Mesothelial cell of epicardium (in vitro differentiated cells): ENCODE measurements around the gene UBB. TPM values are rescaled to one million over a fixed set of nuclear protein-coding genes. Genes with fewer than 3 reads are reported as not detected.
"Not testable (repeated sequence)": the region's sequence is repeated elsewhere in the genome, so short reads cannot be mapped to it uniquely, and the experiment has no call there.

Experiments used
- DNase-seq, 2 experiments: peaks; one replicate each; pipeline ENCODE4 v3.0.0; 2021; ENCODE audit warnings: low spot score in 2 of 2; ENCODE audit not compliant: unreplicated experiment in 2 of 2
- H3K27ac Mint-ChIP-seq: 2 replicates; pipeline ENCODE4 v1.8.0; 2021; ENCODE audit warnings: mixed read lengths
- H3K27me3 Mint-ChIP-seq: 2 replicates; pipeline ENCODE4 v1.8.0; 2021; ENCODE audit warnings: low read depth, mixed read lengths
- H3K36me3 Mint-ChIP-seq: 2 replicates; pipeline ENCODE4 v1.8.0; 2021; ENCODE audit warnings: mixed read lengths
- H3K4me1 Mint-ChIP-seq: 2 replicates; pipeline ENCODE4 v1.8.0; 2021; ENCODE audit warnings: mixed read lengths
- H3K4me3 Mint-ChIP-seq: 2 replicates; pipeline ENCODE4 v1.8.0; 2021; ENCODE audit warnings: mild to moderate bottlenecking, moderate library complexity, mixed read lengths
- H3K9me3 Mint-ChIP-seq: 2 replicates; pipeline ENCODE4 v1.8.0; 2021; ENCODE audit warnings: mixed read lengths
- total RNA-seq: library from RNA; stranded (reverse); gene quantifications from 3 replicates; pipeline ENCODE4 v1.2.1, GENCODE V29; 2021
- TF ChIP-seq, protein P1 (sequence below): fragments of 200-600 bp; sonication (generic); IDR thresholded peaks from one replicate; pipeline ENCODE4 v1.5.0; 2021; ENCODE audit warnings: antibody characterized with exemption; ENCODE audit not compliant: unreplicated experiment

UBB gene
- total RNA-seq, 1 donor from 2014 or later, result 1,270 TPM

DNA sequence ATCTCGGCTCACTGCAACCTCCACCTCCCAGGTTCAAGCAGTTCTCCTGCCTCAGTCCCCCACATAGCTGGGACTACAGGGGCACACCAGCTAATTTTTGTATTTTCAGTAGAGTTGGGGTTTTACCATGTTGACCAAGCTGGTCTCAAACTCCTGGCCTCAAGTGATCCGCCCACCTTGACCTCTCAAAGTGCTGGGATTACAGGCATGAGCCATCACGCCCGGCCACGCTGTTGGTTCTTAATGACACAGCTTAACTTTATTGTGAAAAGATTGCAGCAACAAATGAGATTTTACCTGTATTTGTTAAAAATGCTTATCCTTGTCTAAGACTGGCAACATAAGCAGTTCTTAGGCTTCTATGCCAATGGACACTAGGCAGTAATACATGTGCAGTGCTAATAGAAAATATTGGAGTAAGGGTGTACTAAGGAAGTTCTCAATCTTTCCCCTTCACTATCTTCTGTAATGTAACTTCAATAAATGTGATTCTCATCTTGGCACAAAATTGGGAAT, 2.9 kb downstream of the UBB start:
- peak overlapping the region; percentile 94 for H3K4me3 Mint-ChIP-seq
- H3K4me1 Mint-ChIP-seq, result peaks cover 44% of the 10 kb centered on the region
- H3K36me3 Mint-ChIP-seq, result peaks cover 26% of the 10 kb centered on the region
- TF ChIP-seq, protein P1, sequence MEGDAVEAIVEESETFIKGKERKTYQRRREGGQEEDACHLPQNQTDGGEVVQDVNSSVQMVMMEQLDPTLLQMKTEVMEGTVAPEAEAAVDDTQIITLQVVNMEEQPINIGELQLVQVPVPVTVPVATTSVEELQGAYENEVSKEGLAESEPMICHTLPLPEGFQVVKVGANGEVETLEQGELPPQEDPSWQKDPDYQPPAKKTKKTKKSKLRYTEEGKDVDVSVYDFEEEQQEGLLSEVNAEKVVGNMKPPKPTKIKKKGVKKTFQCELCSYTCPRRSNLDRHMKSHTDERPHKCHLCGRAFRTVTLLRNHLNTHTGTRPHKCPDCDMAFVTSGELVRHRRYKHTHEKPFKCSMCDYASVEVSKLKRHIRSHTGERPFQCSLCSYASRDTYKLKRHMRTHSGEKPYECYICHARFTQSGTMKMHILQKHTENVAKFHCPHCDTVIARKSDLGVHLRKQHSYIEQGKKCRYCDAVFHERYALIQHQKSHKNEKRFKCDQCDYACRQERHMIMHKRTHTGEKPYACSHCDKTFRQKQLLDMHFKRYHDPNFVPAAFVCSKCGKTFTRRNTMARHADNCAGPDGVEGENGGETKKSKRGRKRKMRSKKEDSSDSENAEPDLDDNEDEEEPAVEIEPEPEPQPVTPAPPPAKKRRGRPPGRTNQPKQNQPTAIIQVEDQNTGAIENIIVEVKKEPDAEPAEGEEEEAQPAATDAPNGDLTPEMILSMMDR, result no peak
- H3K27ac Mint-ChIP-seq, result peak overlapping the region; percentile 66
- DNase-seq, result no peak
- no peaks in the 10 kb centered on the region for H3K9me3 Mint-ChIP-seq
- H3K27me3 Mint-ChIP-seq, result no peaks in the 10 kb centered on the region

DNA sequence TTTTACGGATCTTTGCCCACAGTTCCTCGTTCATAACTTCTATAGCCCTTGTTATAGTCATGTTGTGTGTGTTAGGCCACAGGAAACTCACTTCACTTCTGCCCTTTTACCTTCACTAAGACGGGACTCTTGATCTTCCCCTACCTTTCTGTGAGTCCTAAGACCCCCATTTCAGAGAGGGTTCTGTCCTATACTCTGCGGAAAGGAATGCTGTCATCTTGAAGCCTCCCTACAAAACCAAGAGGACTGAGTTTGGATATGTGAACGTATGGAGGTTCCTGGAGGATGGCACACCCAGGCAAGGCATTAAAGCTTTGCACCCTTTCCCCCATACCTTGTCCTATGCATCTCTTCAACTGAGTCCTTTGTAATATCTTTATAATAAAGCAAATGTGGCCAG, 3.7 kb downstream of the UBB start:
- H3K27me3 Mint-ChIP-seq, result no peaks in the 10 kb centered on the region
- TF ChIP-seq, protein P1, result no peak
- peaks cover 41% of the 10 kb centered on the region for H3K4me1 Mint-ChIP-seq
- DNase-seq, result no peak
- peak overlapping the region; percentile 56 for H3K27ac Mint-ChIP-seq
- peaks cover 26% of the 10 kb centered on the region for H3K36me3 Mint-ChIP-seq
- no peak overlapping the region for H3K4me3 Mint-ChIP-seq
- no peaks in the 10 kb centered on the region for H3K9me3 Mint-ChIP-seq

DNA sequence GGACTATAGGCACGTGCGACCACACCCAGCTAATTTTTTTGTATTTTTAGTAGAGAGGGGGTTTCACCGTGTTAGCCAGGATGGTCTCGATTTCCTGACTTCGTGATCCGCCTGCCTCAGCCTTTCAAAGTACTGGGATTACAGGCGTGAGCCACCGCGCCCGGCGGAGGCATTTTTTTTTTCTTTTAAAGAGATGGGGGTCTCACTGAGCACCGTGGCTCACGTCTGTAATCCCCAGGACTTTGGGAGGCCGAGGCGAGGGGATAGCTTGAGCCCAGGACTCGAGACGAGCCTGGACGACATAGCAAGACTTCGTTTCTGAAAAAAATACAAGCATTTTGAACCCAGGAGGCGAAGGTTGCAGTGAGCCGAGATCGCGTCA, 5.2 kb downstream of the UBB start:
- Mint-ChIP-seq H3K4me1 (peaks cover 39% of the 10 kb centered on the region), H3K36me3 (peaks cover 24% of the 10 kb centered on the region), H3K4me3 (peak overlapping the region; percentile 86)
- not testable (repeated sequence) for H3K27me3 Mint-ChIP-seq, DNase-seq, H3K27ac Mint-ChIP-seq, H3K9me3 Mint-ChIP-seq

DNA sequence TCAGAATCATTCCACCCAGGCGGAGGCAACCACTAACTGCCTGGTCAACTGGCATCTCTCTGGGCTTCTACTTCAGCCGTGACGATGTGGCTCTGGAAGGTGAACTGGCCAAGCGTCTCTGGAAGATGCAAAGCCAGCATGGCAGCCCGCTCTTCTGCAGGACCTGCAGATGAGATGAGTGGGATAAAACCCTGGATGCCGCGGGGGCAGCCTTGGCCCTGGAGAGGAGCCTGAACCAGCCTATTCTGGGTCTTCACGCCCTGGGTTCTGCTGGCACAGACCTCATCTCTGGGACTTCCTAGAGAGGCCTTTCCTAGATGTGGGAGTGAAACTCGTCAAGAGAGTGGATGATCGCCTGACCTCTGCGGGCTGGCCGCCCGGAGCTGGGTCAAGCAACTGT, 10.6 kb downstream of the UBB start:
- Mint-ChIP-seq H3K4me3 (no peak overlapping the region), H3K9me3 (no peaks in the 10 kb centered on the region), H3K27me3 (no peaks in the 10 kb centered on the region), H3K36me3 (no peaks in the 10 kb centered on the region), H3K27ac (no peak overlapping the region), H3K4me1 (peaks cover 10% of the 10 kb centered on the region)
- TF ChIP-seq, protein P1, result no peak
- no peak for DNase-seq

DNA sequence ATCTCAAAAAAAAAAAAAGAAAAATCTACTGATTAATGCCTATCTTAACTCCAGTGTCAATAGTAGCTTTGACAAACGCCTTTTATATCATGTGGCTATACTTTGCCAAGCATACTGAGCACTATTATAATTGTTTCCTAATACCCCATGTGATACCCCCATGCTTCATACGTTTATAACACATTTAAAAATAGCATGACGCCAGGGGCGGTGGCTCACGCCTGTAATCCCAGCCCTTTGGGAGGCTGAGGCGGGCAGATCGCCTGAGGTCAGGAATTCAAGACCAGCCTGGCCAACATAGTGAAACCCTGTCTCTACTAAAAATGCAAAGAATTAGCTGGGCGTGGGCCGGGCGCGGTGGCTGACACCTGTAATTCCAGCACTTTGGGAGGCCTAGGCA, 11.6 kb downstream of the UBB start:
- not testable (repeated sequence) for H3K9me3 Mint-ChIP-seq, H3K27ac Mint-ChIP-seq, H3K4me3 Mint-ChIP-seq, H3K27me3 Mint-ChIP-seq, DNase-seq, H3K36me3 Mint-ChIP-seq
- peaks cover 14% of the 10 kb centered on the region for H3K4me1 Mint-ChIP-seq

DNA sequence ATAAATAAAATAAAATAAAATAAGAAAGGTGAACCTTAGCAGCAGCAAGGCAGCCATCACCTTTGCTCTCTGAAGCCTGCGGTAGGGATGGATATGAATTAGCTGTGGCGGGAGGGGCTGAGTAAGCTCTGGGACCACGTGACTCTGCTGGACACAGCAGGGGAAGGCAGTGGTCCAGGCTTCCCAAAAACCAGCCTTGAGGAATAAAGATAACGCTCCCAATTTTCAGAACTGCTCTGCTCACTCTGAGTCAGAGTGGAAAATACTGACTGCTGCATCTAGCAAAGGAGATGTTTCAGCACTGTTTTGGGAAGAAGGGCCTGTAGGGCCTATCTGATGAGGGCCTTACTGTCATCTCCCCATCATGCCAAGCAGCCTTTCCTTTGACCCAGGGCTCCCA, 15.0 kb downstream of the UBB start:
- peaks cover 32% of the 10 kb centered on the region for H3K4me1 Mint-ChIP-seq
- not testable (repeated sequence) for H3K36me3 Mint-ChIP-seq, H3K27me3 Mint-ChIP-seq, DNase-seq, H3K9me3 Mint-ChIP-seq, H3K4me3 Mint-ChIP-seq
- H3K27ac Mint-ChIP-seq, result peak overlapping the region; percentile 61

DNA sequence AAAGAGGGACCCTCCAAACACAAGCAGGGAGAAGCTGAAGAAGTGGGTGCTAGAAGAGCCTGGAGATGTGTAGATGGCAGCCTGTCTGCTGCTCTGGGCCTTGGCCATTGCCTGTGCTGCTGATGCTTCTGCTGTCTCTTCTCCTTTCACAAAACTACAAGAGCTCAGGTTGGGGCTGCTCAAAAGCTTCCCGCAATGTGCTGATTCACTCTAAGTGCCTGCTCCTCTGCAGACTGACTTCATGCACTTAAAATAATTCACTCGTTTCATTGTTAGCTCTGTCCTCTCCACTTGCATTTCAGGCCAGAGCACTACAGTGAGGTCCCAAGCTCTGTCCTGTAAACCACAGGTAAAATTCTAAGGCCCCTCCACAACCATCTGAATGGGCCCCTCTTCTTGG, 15.8 kb downstream of the UBB start:
- H3K9me3 Mint-ChIP-seq, H3K4me3 Mint-ChIP-seq, H3K36me3 Mint-ChIP-seq, DNase-seq, H3K27me3 Mint-ChIP-seq: not testable (repeated sequence)
- peaks cover 33% of the 10 kb centered on the region for H3K4me1 Mint-ChIP-seq
- H3K27ac Mint-ChIP-seq, result peak overlapping the region; percentile 78
